HK-2 (cell line): ENCODE results near the gene MANBA.
A peak's percentile ranks its signal among the peaks of the same experiment; 100 is the strongest.

Experiments
- DNase-seq: peaks from one replicate; pipeline ENCODE4 v3.0.0-alpha.2; 2018; ENCODE audit not compliant: unreplicated experiment

Gene MANBA

GRCh38 chr4:102760645-102761295 is at the start of gene MANBA:
Gene MANBA (minus strand): TSS chr4:102760968. CDS start chr4:102760894, 74 bp downstream.
- peak; percentile 78 for DNase-seq

- no peak for DNase-seq
Observed at GRCh38 chr4:102809691-102810090, 48.9 kb upstream of the MANBA start.

- no peak for DNase-seq
Observed at GRCh38 chr4:102809190-102809589, 48.4 kb upstream of the MANBA start.

GRCh38 chr4:102808009-102808408 is 47.2 kb upstream of the MANBA start:
- no peak for DNase-seq

- no peak for DNase-seq
Observed at GRCh38 chr4:102807345-102807744, 46.6 kb upstream of the MANBA start.

GRCh38 chr4:102799816-102800215 is 39.0 kb upstream of the MANBA start:
- DNase-seq, result no peak

DNA sequence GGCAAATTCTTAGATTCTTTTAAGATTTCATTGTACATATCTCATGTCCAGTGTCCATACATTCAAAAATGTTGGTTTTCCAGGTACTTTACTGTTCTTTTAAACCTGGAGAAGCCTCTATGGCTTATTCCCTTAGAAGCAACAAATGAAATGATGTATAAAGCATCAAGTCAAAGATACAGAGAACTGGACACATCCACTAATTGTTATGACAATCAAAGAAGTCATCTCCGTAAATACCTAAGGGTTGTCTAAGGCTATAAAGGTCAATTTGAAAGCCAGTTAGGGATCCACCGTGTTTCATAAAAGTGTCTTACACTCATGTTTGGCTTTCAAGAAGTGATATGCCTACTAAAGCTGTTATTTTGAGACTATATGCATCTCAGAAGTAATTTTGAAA is 34.2 kb upstream of the MANBA start:
- no peak for DNase-seq

GRCh38 chr4:102792361-102792936 is 31.7 kb upstream of the MANBA start:
- no peak for DNase-seq

- no peak for DNase-seq
Observed at GRCh38 chr4:102791318-102791835, 30.6 kb upstream of the MANBA start.

DNA sequence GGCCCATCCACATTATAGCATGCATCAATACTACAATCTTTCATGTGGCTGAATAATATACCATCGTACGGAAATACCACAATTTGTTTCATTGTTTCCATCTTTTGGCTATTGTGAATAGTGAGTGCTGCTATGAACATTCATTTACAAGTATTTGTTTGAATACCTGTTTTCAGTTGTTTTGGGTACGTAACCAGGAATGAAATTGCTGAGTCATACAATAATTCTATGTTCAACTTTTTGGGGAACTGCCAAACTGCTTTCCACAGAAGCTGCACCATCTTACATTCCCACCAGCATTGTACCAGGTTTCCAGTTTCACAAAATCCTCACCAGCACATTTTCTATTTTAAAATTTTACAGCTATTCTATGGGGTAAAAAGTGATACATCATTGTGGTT is 28.5 kb upstream of the MANBA start:
- no peak for DNase-seq

GRCh38 chr4:102787944-102788343 is 27.2 kb upstream of the MANBA start:
- DNase-seq, result no peak

DNA sequence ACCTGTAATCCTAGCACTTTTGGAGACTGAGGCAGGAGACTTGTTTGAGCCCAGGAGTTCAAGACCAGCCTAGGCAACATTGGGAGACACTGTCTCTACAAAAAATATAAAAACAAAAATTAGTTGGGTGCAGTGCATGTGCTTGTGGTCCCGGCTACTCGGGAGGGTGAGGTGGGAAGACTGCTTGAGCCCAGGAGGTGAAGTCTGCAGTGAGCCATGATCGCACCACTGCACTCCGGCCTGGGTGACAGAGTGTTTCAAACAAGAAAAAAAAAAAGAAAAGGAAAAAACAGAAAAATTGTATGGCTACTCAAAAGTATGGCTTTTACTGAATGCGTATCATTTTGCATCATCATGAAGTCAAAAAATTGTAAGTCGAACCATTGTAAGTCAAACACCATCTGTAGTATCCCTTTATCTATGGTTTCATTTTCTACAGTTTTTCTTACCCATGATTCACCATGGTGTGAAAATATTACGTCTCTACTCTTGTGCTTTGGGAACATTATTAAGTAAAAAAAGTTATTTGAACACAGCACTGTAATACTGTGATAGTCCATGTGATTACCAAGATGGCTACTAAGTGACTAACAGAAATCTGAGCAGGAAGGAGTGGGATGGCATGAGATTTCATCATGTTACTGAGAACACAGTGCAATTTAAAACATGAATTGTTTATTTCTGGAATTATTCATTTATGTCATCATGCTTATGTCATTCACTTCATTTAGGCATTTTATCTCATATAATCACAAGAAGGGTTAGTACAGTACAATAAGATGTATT is 26.5 kb upstream of the MANBA start:
- DNase-seq, result no peak

DNA sequence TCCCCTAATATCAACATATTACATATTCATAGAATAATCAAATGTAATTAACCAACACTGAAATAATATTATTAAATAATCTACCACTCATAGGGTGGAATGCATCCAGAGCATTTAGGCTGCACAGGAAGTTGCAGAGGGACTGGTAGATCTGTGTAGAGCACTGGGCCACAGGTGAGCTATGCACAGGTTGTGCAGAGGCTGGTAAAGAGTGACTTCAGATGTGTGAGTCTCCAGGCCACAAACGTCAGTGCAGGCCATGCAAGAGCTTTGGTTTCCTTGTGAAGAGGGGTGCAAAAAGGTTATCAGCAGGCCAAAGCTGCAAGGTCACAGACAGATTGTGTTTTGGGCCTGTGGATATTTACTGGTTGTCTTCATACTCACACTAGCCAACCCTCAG is 25.5 kb upstream of the MANBA start:
- no peak for DNase-seq

GRCh38 chr4:102783006-102783405 is 22.2 kb upstream of the MANBA start:
- DNase-seq, result no peak

DNA sequence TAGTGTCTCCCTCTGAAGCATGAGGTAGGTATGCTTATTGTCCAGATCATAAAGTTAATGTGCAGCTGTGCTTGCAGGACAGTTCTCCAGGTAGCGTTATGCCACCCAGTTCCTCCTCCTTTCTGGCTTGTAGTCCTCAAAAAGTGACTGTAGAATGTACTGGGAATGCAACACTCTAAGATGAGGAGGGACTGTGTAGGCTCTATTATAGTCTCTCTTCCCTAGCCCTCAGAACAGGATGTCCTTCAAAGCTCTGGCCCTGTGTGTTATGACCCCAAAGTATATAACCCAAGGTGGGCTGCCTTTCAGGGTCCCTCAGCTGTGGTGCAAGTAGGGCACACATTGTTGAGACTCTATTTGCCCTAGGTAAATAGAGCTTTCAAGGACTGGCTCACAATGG is 20.8 kb upstream of the MANBA start:
- DNase-seq, result no peak

DNA sequence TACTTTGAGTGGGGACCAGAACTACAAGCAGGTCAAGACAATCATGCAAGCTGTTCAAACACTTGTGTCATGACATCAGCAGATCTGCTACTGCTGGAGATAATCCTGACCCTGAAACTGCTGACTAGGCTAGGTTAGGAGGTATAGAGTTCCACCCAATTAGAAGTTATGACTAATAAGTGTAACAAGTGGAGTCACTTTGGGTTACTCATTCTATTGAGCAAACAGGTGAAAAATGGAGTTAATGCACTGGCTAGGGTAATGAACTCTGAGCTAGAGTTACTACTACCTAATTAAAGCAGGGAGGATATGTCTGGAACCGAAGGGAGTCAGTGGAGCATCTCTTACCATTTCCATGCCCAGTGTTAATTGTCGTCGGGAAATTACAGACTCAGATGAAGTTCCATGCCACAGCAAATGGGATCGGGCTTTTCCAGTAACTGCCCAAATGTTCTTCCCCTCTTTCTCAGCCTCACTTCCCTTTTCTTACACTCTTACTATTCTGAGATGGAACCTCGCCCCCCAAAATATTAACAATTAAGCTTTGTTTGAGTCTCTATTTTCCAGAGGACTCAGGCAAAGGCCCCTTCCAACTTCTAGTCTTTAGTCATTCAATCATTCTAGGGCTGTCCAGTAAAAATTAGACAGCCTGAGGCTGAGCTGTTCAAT is 19.8 kb upstream of the MANBA start:
- no peak for DNase-seq

DNA sequence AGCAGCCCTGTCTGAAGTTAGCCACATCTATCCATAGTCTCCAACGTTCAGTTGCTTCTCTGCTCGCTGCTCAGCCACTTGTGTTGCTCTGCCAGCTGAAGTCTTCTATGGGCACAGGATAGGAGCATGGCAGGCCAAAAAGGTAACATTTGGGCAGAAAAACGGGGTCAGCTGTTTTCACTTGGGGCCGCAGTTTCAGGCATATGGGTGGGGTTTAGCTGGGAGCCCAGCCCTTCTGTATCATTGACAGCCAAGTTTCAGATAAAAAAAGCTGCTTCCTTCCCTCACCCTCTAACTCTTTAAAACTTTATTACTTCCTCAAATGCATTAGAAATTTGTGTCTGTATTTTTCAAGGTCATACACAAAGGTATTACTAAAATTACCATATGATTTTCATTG is 18.4 kb upstream of the MANBA start:
- no peak for DNase-seq

DNA sequence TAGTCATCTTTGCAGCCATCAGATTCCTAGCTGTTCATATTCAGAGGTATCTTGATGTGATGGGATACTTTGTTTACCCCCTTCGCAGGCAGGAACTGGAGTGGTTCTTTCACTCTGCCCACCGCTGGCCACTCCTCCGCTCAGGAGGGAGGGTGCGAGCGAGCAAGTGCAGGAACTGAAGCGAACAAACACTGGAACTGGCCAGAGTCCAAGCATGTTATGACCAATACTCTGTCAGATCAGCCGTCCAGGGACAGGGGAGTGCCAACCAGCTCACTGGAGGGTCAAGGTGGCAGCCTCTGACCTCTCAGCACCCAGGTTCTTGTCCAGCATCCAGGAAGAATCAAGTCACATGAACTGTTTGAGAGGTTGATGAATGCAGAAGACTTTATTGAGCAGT is 18.0 kb upstream of the MANBA start:
- no peak for DNase-seq

GRCh38 chr4:102775805-102776204 is 15.0 kb upstream of the MANBA start:
- DNase-seq, result no peak

DNA sequence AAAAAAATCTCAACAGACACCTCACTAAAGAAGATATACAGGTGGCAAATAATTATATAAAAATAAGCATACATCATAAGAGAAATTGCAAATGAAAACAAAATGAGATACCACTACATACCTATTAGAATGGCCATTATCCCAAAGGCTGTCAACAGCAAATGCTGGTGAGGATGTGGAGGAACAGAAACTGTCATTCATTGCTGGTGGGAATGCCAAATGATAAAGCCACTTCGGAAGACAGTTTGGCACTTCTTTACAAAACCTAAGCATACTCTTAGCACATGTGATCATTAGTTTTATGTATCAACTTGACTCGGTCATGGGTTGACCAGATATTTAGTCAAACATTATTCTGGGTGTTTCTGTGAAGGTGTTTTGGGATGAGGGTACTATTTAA is 13.5 kb upstream of the MANBA start:
- DNase-seq, result no peak

- DNase-seq, result no peak
Observed at GRCh38 chr4:102772738-102773340, 12.1 kb upstream of the MANBA start.

GRCh38 chr4:102764901-102765300 is 4.1 kb upstream of the MANBA start:
- DNase-seq, result no peak
